Measurements from ENCODE around the gene TFB1M.
"Not testable (repeated sequence)": the region's sequence is repeated elsewhere in the genome, so short reads cannot be mapped to it uniquely, and the experiment has no call there.

Gene TFB1M

GRCh38 chr6:155325700-155326516 lies 11.6 kb upstream of the TFB1M start:
- no peak for TF ChIP-seq POLR2A (IDR thresholded peaks at IDR 0.05; ENCODE audit: low read depth, low read length)
- no peak for DNase-seq (ENCODE audit: insufficient read length, low spot score)
- FAIRE-seq, result no peak

- no peak for FAIRE-seq
- TF ChIP-seq POLR2A (IDR thresholded peaks at IDR 0.05; ENCODE audit: low read depth, low read length), result no peak
These were observed 10.7 kb upstream of the TFB1M start for GRCh38 chr6:155324993-155325392.

DNA sequence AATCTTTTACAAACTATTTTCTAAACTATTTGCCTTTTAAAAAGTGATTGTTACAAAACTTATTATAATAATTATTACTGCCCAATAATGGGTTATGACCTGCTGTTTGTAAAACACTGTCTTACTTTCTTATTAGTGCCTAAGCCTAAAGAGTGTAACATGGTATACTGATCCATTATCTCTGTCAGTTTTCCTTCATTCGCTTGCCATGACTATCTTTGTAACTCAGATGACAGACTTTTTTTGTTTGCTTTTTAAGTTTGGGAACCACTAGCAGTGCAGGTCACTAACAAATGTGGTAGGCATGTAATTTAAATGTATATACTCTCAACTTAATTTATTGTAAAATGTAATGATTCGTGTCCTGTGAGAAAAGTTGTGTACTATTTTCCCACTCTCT lies 9.9 kb upstream of the TFB1M start:
- FAIRE-seq (no peak), DNase-seq (ENCODE audit: insufficient read length, low spot score) (no peak)
- TF ChIP-seq POLR2A (IDR thresholded peaks at IDR 0.05; ENCODE audit: low read depth, low read length), result no peak

More at GRCh38 chr6:155324993-155325392, 10.7 kb upstream of the TFB1M start:
- no peak for DNase-seq (ENCODE audit: insufficient read length, low spot score)

- no peak for TF ChIP-seq POLR2A (IDR thresholded peaks at IDR 0.05; ENCODE audit: low read depth, low read length)
- no peak for DNase-seq (ENCODE audit: insufficient read length, low spot score)
- FAIRE-seq, result no peak
These were observed 5.6 kb upstream of the TFB1M start for GRCh38 chr6:155319902-155320301.

- DNase-seq (ENCODE audit: insufficient read length, low spot score) (no peak), FAIRE-seq (no peak)
- TF ChIP-seq POLR2A (IDR thresholded peaks at IDR 0.05; ENCODE audit: low read depth, low read length), result no peak
These were observed 2.9 kb upstream of the TFB1M start for GRCh38 chr6:155317186-155317585.

DNA sequence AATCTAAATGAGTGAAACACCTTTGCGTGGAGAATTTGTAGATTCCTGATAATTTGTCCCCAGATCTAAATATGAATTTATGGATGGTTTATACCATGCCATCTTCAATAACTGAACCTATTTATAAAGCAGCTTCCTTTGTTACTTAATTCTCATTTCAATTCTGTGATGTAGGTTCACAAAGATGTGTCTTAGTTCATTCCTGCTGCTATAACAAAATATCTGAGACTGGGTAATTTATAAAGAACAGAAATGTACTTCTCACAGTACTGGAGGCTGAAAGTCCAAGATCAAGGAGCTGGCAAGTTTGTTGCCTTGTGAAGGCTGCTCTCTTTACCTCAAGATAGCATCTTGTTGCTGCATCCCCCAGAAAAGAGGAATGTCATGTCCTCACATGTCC lies 2.1 kb upstream of the TFB1M start:
- no peak for FAIRE-seq
- DNase-seq (ENCODE audit: insufficient read length, low spot score), result no peak
- no peak for TF ChIP-seq POLR2A (IDR thresholded peaks at IDR 0.05; ENCODE audit: low read depth, low read length)

DNA sequence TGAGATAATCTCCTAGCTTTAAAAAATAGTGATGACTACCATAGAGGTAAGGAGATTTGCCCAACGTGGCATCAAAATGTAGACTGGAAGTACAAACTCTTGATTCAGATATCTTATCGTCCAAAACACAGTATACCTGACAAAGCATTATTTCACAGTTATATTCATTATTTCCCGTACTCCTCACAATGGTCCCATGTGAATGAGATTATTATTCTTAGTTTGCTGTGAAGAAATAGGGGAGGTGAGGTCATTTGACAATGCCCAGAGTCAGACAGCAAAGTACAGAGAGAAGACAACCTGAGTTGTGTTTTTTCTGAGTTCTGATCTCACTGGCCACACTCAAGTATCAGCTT lies 1.2 kb upstream of the TFB1M start:
- TF ChIP-seq POLR2A (IDR thresholded peaks at IDR 0.05; ENCODE audit: low read depth, low read length), result no peak
- DNase-seq (ENCODE audit: insufficient read length, low spot score), result no peak
- FAIRE-seq, result no peak

GRCh38 chr6:155314773-155315515 lies 660 bp upstream of the TFB1M start:
- 0 out of 2 replicates have a peak, but pooled peaks have one; percentile 20 for TF ChIP-seq POLR2A (IDR thresholded peaks at IDR 0.05; ENCODE audit: low read depth, low read length)
- peak; percentile 3 for DNase-seq (ENCODE audit: insufficient read length, low spot score)
- no peak for FAIRE-seq

DNA sequence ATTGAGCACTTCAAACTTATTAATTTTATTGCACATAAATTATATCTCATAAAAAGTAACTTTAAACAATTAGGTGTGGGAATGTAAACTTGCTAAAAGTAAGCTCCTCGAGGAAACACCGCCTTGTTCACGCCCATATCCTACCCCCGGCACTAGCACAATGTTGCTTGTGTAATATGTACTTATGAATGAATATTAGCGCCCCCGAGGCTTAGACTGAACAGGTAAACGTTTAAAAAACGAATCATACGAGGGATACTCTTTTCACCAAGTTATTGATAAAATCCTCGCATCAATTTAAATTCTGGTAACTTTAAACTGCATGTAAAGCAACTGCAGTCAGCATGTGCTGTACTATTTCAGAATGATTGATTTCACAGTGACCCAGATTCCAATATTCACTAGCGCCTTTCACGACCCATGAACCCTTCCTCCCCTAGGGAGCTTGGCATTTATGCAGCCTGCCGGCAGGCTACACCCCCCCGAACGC lies 637 bp downstream of the TFB1M start:
- FAIRE-seq, result no peak
- no peak for TF ChIP-seq POLR2A (IDR thresholded peaks at IDR 0.05; ENCODE audit: low read depth, low read length)
- DNase-seq (ENCODE audit: insufficient read length, low spot score), result no peak

- not testable (repeated sequence) for FAIRE-seq; DNase-seq (ENCODE audit: insufficient read length, low spot score)
These were observed 1.3 kb downstream of the TFB1M start for GRCh38 chr6:155312950-155313349.

- no peak for TF ChIP-seq POLR2A (IDR thresholded peaks at IDR 0.05; ENCODE audit: low read depth, low read length)
- no peak for DNase-seq (ENCODE audit: insufficient read length, low spot score)
- no peak for FAIRE-seq
These were observed 2.7 kb downstream of the TFB1M start for GRCh38 chr6:155311583-155311982.

GRCh38 chr6:155311086-155311485 lies 3.2 kb downstream of the TFB1M start:
- no peak for TF ChIP-seq POLR2A (IDR thresholded peaks at IDR 0.05; ENCODE audit: low read depth, low read length)
- DNase-seq (ENCODE audit: insufficient read length, low spot score) (no peak), FAIRE-seq (no peak)

GRCh38 chr6:155310596-155310995 lies 3.7 kb downstream of the TFB1M start:
- FAIRE-seq (no peak), DNase-seq (ENCODE audit: insufficient read length, low spot score) (no peak)
- TF ChIP-seq POLR2A (IDR thresholded peaks at IDR 0.05; ENCODE audit: low read depth, low read length), result no peak

GRCh38 chr6:155309150-155309549 lies 5.1 kb downstream of the TFB1M start:
- no peak for FAIRE-seq
- no peak for DNase-seq (ENCODE audit: insufficient read length, low spot score)
- no peak for TF ChIP-seq POLR2A (IDR thresholded peaks at IDR 0.05; ENCODE audit: low read depth, low read length)

DNA sequence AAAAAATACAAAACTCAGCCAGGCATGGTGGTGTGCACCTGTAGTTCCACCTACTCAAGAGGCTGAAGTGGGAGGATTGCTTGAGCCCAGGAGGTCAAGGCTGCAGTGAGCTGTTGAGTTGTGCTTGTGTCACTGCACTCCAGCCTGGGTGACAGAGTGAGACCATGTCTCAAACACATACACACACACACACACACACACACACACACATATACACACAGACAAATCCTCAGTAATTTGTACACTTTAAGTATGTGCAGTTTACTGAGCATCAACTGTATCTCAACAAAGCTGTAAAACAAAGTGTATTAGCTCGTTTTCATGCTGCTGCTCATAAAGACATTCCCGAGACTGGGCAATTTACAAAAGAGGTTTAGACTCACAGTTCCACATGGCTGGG lies 7.3 kb downstream of the TFB1M start:
- DNase-seq (ENCODE audit: insufficient read length, low spot score) (no peak), FAIRE-seq (no peak)
- no peak for TF ChIP-seq POLR2A (IDR thresholded peaks at IDR 0.05; ENCODE audit: low read depth, low read length)
